HCT116 (cell line): ENCODE data around the gene RGS7. TPM values are rescaled to one million over a fixed set of nuclear protein-coding genes. Genes with fewer than 3 reads are reported as not detected.

Source experiments
- ATAC-seq: fragments of 200-7000 bp; cut with Tn5 transposase; 2 replicates; pipeline ENCODE4 v1.9.1; 2020; ENCODE audit warnings: mild to moderate bottlenecking, moderate library complexity
- BruUV-seq: library from RNA; stranded (reverse); fragments of 400-500 nt; replicated peaks from 2 replicates; lab custom pipeline; 2021; lab: Mats Ljungman, UMichigan
- CTCF ChIA-PET: fragments of 300-600 bp; sonication (Branson Sonifier 250); formaldehyde crosslinking; loops from one replicate; lab custom pipeline; 2021; ENCODE audit warnings: antibody characterized with exemption; lab: Charles Lee
- POLR2A ChIA-PET: fragments of 300-600, 350-600 bp; sonication (Branson Sonifier 250); formaldehyde crosslinking; loops from one replicate; lab custom pipeline; 2021; ENCODE audit warnings: antibody characterized with exemption; lab: Charles Lee
- RAD21 ChIA-PET, 2 experiments: fragments of 300-600 bp; sonication (Branson Sonifier 250); formaldehyde crosslinking; loops; one replicate each; lab custom pipeline; 2023; ENCODE audit warnings: low total read pairs in 2 of 2; ENCODE audit not compliant: uncharacterized antibody in 2 of 2, unreplicated experiment in 2 of 2, low non-redundant PET in 1 of 2; lab: Charles Lee
- DNase-seq: peaks from one replicate; pipeline ENCODE4 v3.0.0-alpha.2; 2010; ENCODE audit warnings: low read depth, low spot score
- H2AFZ ChIP-seq: fragments of 200-600 bp; shearing (Covaris generic), sonication (generic); 2 replicates; pipeline ENCODE4 v1.6.1; 2017; ENCODE audit warnings: low read depth, mixed run types, mixed read lengths, antibody characterized with exemption, low read length; ENCODE audit not compliant: poor library complexity, severe bottlenecking
- H3K27ac ChIP-seq: 2 replicates; pipeline ENCODE4 v1.5.1; 2012; ENCODE audit warnings: low read depth, low read length
- H3K27me3 ChIP-seq: fragments of 200-600 bp; sonication (generic); 2 replicates; pipeline ENCODE4 v1.6.1; 2016; ENCODE audit warnings: mixed run types, low read length, mixed read lengths; ENCODE audit not compliant: insufficient read depth
- H3K36me3 ChIP-seq, 2 experiments: fragments of 200-500 bp in 1 of 2; fragments of 200-600 bp in 1 of 2; sonication (Bioruptor generic) in 1 of 2; sonication (generic) in 1 of 2; 2 replicates each; pipeline versions ENCODE4 v1.5.1 to v1.6.1; 2014 to 2016; ENCODE audit warnings: low read length in 2 of 2, inconsistent platforms in 1 of 2, mixed read lengths in 1 of 2, mixed run types in 1 of 2; ENCODE audit not compliant: insufficient read depth in 2 of 2, control insufficient read depth in 1 of 2
- H3K4me1 ChIP-seq, 2 experiments: fragments of 200-600 bp in 1 of 2; sonication (generic) in 1 of 2; 2 replicates each; pipeline versions ENCODE4 v1.5.1 to v1.6.1; 2012 to 2017; ENCODE audit warnings: low read length in 2 of 2, inconsistent platforms in 1 of 2, mild to moderate bottlenecking in 1 of 2, mixed read lengths in 1 of 2, mixed run types in 1 of 2, moderate library complexity in 1 of 2; ENCODE audit not compliant: insufficient read depth in 2 of 2, control insufficient read depth in 1 of 2
- H3K4me2 ChIP-seq: fragments of 200-600 bp; sonication (generic); 2 replicates; pipeline ENCODE4 v1.6.1; 2017; ENCODE audit warnings: mixed run types, low read length, mixed read lengths
- H3K4me3 ChIP-seq, 2 experiments: fragments of 200-600 bp in 1 of 2; sonication (generic) in 1 of 2; replicated peaks in 1 of 2; 2 replicates each; pipeline ENCODE4 v1.5.1; 2011 to 2016; ENCODE audit warnings: low read length in 2 of 2, control low read depth in 1 of 2, low read depth in 1 of 2, mild to moderate bottlenecking in 1 of 2, mixed read lengths in 1 of 2, mixed run types in 1 of 2
- H3K79me2 ChIP-seq: fragments of 200-600 bp; sonication (generic); 2 replicates; pipeline ENCODE4 v1.6.1; 2017; ENCODE audit warnings: mild to moderate bottlenecking, mixed run types, low read length, moderate library complexity, mixed read lengths; ENCODE audit not compliant: insufficient read depth
- H3K9ac ChIP-seq: fragments of 200-600 bp; sonication (generic); 2 replicates; pipeline ENCODE4 v1.6.1; 2016; ENCODE audit warnings: low read length, mixed read lengths
- H3K9me2 ChIP-seq: fragments of 200-600 bp; sonication (generic), shearing (Covaris generic); 2 replicates; pipeline ENCODE4 v1.6.1; 2017; ENCODE audit warnings: mixed run types, mild to moderate bottlenecking, moderate library complexity; ENCODE audit not compliant: insufficient read depth
- H3K9me3 ChIP-seq, 2 experiments: fragments of 200-500 bp in 1 of 2; fragments of 200-600 bp in 1 of 2; sonication (Bioruptor generic) in 1 of 2; sonication (generic) in 1 of 2; 2 replicates each; pipeline ENCODE4 v1.6.1; 2014 to 2017; ENCODE audit warnings: low read length in 2 of 2, mixed read lengths in 2 of 2, inconsistent platforms in 1 of 2, low read depth in 1 of 2, mild to moderate bottlenecking in 1 of 2, mixed run types in 1 of 2, moderate library complexity in 1 of 2; ENCODE audit not compliant: control insufficient read depth in 1 of 2, insufficient read depth in 1 of 2
- H4K20me1 ChIP-seq: fragments of 200-600 bp; sonication (generic), shearing (Covaris generic); 2 replicates; pipeline ENCODE4 v1.6.1; 2017; ENCODE audit warnings: mixed run types, mild to moderate bottlenecking, moderate library complexity; ENCODE audit not compliant: insufficient read depth
- CBX3 ChIP-seq: IDR thresholded peaks from 2 replicates; pipeline ENCODE4 v1.6.1; 2012; ENCODE audit warnings: low read depth
- CEBPB ChIP-seq: IDR thresholded peaks from 2 replicates; pipeline ENCODE4 v1.6.1; 2012; ENCODE audit warnings: low read depth
- EGR1 ChIP-seq: IDR thresholded peaks from 2 replicates; pipeline ENCODE4 v1.6.1; 2012; ENCODE audit warnings: low read depth
- ELF1 ChIP-seq: IDR thresholded peaks from 2 replicates; pipeline ENCODE4 v1.6.1; 2012; ENCODE audit warnings: low read depth, borderline replicate concordance
- EZH2phosphoT487 ChIP-seq: fragments of 200-600 bp; IDR thresholded peaks from 2 replicates; pipeline ENCODE4 v1.6.1; 2018; ENCODE audit warnings: antibody characterized with exemption, borderline replicate concordance
- FOSL1 ChIP-seq: IDR thresholded peaks from 2 replicates; pipeline ENCODE4 v1.6.1; 2012; ENCODE audit warnings: low read depth
- MAX ChIP-seq: IDR thresholded peaks from 2 replicates; pipeline ENCODE4 v1.6.1; 2012
- POLR2A ChIP-seq: IDR thresholded peaks from 2 replicates; pipeline ENCODE4 v1.7.0; 2011; ENCODE audit warnings: borderline replicate concordance; ENCODE audit not compliant: insufficient read depth, insufficient read length; ENCODE audit errors: extremely low read depth
- POLR2AphosphoS5 ChIP-seq: IDR thresholded peaks from 2 replicates; pipeline ENCODE4 v1.6.1; 2011; ENCODE audit warnings: mild to moderate bottlenecking, low read depth, low read length, moderate library complexity
- RAD21 ChIP-seq: IDR thresholded peaks from 2 replicates; pipeline ENCODE4 v1.6.1; 2012; ENCODE audit warnings: low read depth, mild to moderate bottlenecking
- SP1 ChIP-seq: IDR thresholded peaks from 2 replicates; pipeline ENCODE4 v1.6.1; 2012; ENCODE audit warnings: low read depth
- SRF ChIP-seq: IDR thresholded peaks from 2 replicates; pipeline ENCODE4 v1.6.1; 2012; ENCODE audit warnings: low read depth
- TCF7L2 ChIP-seq: IDR thresholded peaks from 2 replicates; pipeline ENCODE4 v1.7.0; 2011; ENCODE audit warnings: borderline replicate concordance, inconsistent platforms; ENCODE audit not compliant: insufficient read depth, insufficient read length; ENCODE audit errors: extremely low read depth
- YY1 ChIP-seq: IDR thresholded peaks from 2 replicates; pipeline ENCODE4 v1.6.1; 2011; ENCODE audit warnings: low read length, low read depth, moderate library complexity, mild to moderate bottlenecking; ENCODE audit not compliant: insufficient replicate concordance; ENCODE audit errors: extremely low read depth
- ZFX ChIP-seq: fragments of 450-650 bp; IDR thresholded peaks from 2 replicates; pipeline ENCODE4 v1.6.1; 2017
- intact Hi-C: fragments of 100-400 bp; cut with micrococcal nuclease; formaldehyde crosslinking; loops from 2 replicates; pipeline ENCODE4 v1.10.0; 2022
- total RNA-seq: library from RNA; stranded (reverse); gene quantifications from one replicate; pipeline ENCODE4 v1.2.1, GENCODE V29; 2021; ENCODE audit not compliant: unreplicated experiment
- TF ChIP-seq, protein P1 (sequence below), 3 experiments: fragments of 200-600 bp in 1 of 3; sonication (generic) in 1 of 3; IDR thresholded peaks in 2 of 3; conservative IDR thresholded peaks in 1 of 3; 2 replicates each; pipeline ENCODE4 v1.5.1; 2012 to 2017; ENCODE audit warnings: low read depth in 2 of 3, low read length in 2 of 3, antibody characterized with exemption in 1 of 3, borderline replicate concordance in 1 of 3, control low read depth in 1 of 3, mild to moderate bottlenecking in 1 of 3, mixed read lengths in 1 of 3, mixed run types in 1 of 3, moderate library complexity in 1 of 3; ENCODE audit not compliant: insufficient read depth in 1 of 3
- TF ChIP-seq, protein P2 (sequence below): IDR thresholded peaks from 2 replicates; pipeline ENCODE4 v1.6.1; 2011; ENCODE audit warnings: mild to moderate bottlenecking, low read length, moderate library complexity; ENCODE audit not compliant: insufficient replicate concordance; ENCODE audit errors: extremely low read depth

RGS7 gene
- total RNA-seq, 1 experiment from 2014 or later: not detected

- ChIA-PET CTCF (no interaction called here), RAD21 (no interaction called here), POLR2A (no interaction called here)
- no peak overlapping the region for H3K27ac ChIP-seq
- peaks cover 3 to 6% of the 10 kb centered on the region in 2 experiments; a peak in 1 of 4 replicates for H3K9me3 ChIP-seq
- no peaks in the 10 kb centered on the region for H3K27me3 ChIP-seq
- intact Hi-C loops: no loop called here
- H3K4me1 ChIP-seq: no peaks in the 10 kb centered on the region
- no peaks in the 10 kb centered on the region for H4K20me1 ChIP-seq
- H3K9ac ChIP-seq: no peak overlapping the region
- H3K36me3 ChIP-seq: no peaks in the 10 kb centered on the region
- no peak overlapping the region for H3K4me3 ChIP-seq
- H3K79me2 ChIP-seq: no peaks in the 10 kb centered on the region
- ATAC-seq (no peak), DNase-seq (no peak)
- H3K9me2 ChIP-seq: no peaks in the 10 kb centered on the region
- no TSS peak for BruUV-seq
- TF ChIP-seq POLR2AphosphoS5 (no peak), ZFX (no peak), EGR1 (no peak), CEBPB (no peak), FOSL1 (no peak), YY1 (no peak), SP1 (no peak), EZH2phosphoT487 (no peak), POLR2A (no peak), ELF1 (no peak), TCF7L2 (no peak), CBX3 (no peak), MAX (no peak), SRF (no peak), RAD21 (no peak)
- TF ChIP-seq, protein P1, sequence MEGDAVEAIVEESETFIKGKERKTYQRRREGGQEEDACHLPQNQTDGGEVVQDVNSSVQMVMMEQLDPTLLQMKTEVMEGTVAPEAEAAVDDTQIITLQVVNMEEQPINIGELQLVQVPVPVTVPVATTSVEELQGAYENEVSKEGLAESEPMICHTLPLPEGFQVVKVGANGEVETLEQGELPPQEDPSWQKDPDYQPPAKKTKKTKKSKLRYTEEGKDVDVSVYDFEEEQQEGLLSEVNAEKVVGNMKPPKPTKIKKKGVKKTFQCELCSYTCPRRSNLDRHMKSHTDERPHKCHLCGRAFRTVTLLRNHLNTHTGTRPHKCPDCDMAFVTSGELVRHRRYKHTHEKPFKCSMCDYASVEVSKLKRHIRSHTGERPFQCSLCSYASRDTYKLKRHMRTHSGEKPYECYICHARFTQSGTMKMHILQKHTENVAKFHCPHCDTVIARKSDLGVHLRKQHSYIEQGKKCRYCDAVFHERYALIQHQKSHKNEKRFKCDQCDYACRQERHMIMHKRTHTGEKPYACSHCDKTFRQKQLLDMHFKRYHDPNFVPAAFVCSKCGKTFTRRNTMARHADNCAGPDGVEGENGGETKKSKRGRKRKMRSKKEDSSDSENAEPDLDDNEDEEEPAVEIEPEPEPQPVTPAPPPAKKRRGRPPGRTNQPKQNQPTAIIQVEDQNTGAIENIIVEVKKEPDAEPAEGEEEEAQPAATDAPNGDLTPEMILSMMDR (IDR thresholded peaks at IDR 0.05 in 2 of 3, conservative IDR thresholded peaks at IDR 0.05 in 1 of 3; ENCODE audit: borderline replicate concordance in 1 of 3, insufficient read depth in 1 of 3, low read depth in 2 of 3, low read length in 2 of 3): no peak
- TF ChIP-seq, protein P2, sequence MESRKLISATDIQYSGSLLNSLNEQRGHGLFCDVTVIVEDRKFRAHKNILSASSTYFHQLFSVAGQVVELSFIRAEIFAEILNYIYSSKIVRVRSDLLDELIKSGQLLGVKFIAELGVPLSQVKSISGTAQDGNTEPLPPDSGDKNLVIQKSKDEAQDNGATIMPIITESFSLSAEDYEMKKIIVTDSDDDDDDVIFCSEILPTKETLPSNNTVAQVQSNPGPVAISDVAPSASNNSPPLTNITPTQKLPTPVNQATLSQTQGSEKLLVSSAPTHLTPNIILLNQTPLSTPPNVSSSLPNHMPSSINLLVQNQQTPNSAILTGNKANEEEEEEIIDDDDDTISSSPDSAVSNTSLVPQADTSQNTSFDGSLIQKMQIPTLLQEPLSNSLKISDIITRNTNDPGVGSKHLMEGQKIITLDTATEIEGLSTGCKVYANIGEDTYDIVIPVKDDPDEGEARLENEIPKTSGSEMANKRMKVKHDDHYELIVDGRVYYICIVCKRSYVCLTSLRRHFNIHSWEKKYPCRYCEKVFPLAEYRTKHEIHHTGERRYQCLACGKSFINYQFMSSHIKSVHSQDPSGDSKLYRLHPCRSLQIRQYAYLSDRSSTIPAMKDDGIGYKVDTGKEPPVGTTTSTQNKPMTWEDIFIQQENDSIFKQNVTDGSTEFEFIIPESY: no peak
- no peak overlapping the region for H3K4me2 ChIP-seq
- no peak overlapping the region for H2AFZ ChIP-seq
Measured at GRCh38 chr1:240734001-240734400, 623.0 kb downstream of the RGS7 start.
